Measurements from ENCODE around the gene UQCRH. TPM values are rescaled to one million over a fixed set of nuclear protein-coding genes. Genes with fewer than 3 reads are reported as not detected.
A peak's percentile ranks its signal among the peaks of the same experiment; 100 is the strongest.
"Not testable (repeated sequence)": the region's sequence is repeated elsewhere in the genome, so short reads cannot be mapped to it uniquely, and the experiment has no call there.

The UQCRH gene
- total RNA-seq, 4 donors from 2014 or later: 202 to 421 (median 359) TPM

- TF ChIP-seq CTCF (IDR thresholded peaks at IDR 0.05) (no peak), EP300 (IDR thresholded peaks at IDR 0.05) (no peak), POLR2A (IDR thresholded peaks at IDR 0.05) (no peak), POLR2AphosphoS5 (IDR thresholded peaks at IDR 0.05) (no peak)
- H3K9me3 ChIP-seq: no peaks in the 10 kb centered on the region
- no CpG with 5 or more reads among the region's 4 CpGs for WGBS, 2 donors (ENCODE audit: low coverage in 1 of 2)
- H3K4me1 ChIP-seq: peaks cover 0 to 31% (median 9%) of the 10 kb centered on the region in 3 donors
- peak overlapping the region in 1 of 4 donors; percentile 98 for H3K27ac ChIP-seq
- H3K36me3 ChIP-seq: peaks cover 0 to 60% of the 10 kb centered on the region in 2 donors
- no peak overlapping the region for H3K4me3 ChIP-seq
- H3K27me3 ChIP-seq: no peaks in the 10 kb centered on the region
- ATAC-seq: no peak
Observed at GRCh38 chr1:46343351-46343695, 39.8 kb downstream of the UQCRH start.

GRCh38 chr1:46343705-46344104 is 40.2 kb downstream of the UQCRH start:
- Histone ChIP-seq H3K9me3 (no peaks in the 10 kb centered on the region), H3K4me3 (no peak overlapping the region), H3K27ac (peak overlapping the region in 1 of 4 donors; percentile 98), H3K36me3 (peaks cover 0 to 60% of the 10 kb centered on the region in 2 donors), H3K27me3 (no peaks in the 10 kb centered on the region), H3K4me1 (peaks cover 0 to 32% (median 9%) of the 10 kb centered on the region in 3 donors)
- WGBS, 2 donors (ENCODE audit: low coverage in 1 of 2): 80 to 84% methylated on average over 1 to 3 of the region's 4 CpGs
- TF ChIP-seq POLR2AphosphoS5 (IDR thresholded peaks at IDR 0.05): no peak
- TF ChIP-seq CTCF (IDR thresholded peaks at IDR 0.05): no peak
- no peak for TF ChIP-seq EP300 (IDR thresholded peaks at IDR 0.05)
- TF ChIP-seq POLR2A (IDR thresholded peaks at IDR 0.05): no peak
- no peak for ATAC-seq

GRCh38 chr1:46344481-46344880 is 41.0 kb downstream of the UQCRH start:
- peaks cover 0 to 68% of the 10 kb centered on the region in 2 donors for H3K36me3 ChIP-seq
- no peak for ATAC-seq

GRCh38 chr1:46345281-46345680 is 41.8 kb downstream of the UQCRH start:
- no peak overlapping the region for H3K27ac ChIP-seq
- no peaks in the 10 kb centered on the region for H3K27me3 ChIP-seq
- ATAC-seq: no peak
- TF ChIP-seq CTCF (IDR thresholded peaks at IDR 0.05) (no peak), POLR2A (IDR thresholded peaks at IDR 0.05) (no peak), POLR2AphosphoS5 (IDR thresholded peaks at IDR 0.05) (no peak), EP300 (IDR thresholded peaks at IDR 0.05) (no peak)
- peaks cover 0 to 23% (median 5%) of the 10 kb centered on the region in 3 donors for H3K4me1 ChIP-seq
- H3K9me3 ChIP-seq: no peaks in the 10 kb centered on the region
- H3K4me3 ChIP-seq: no peak overlapping the region
- peaks cover 0 to 76% of the 10 kb centered on the region in 2 donors for H3K36me3 ChIP-seq

More at GRCh38 chr1:46344481-46344880, 41.0 kb downstream of the UQCRH start:
- peak overlapping the region in 1 of 4 donors; percentile 98 for H3K27ac ChIP-seq
- H3K27me3 ChIP-seq: no peaks in the 10 kb centered on the region
- peaks cover 0 to 30% (median 7%) of the 10 kb centered on the region in 3 donors for H3K4me1 ChIP-seq
- TF ChIP-seq POLR2AphosphoS5 (IDR thresholded peaks at IDR 0.05) (no peak), POLR2A (IDR thresholded peaks at IDR 0.05) (no peak), EP300 (IDR thresholded peaks at IDR 0.05) (no peak), CTCF (IDR thresholded peaks at IDR 0.05) (no peak)
- 83 to 100% methylated on average over 1 to 2 of the region's 3 CpGs for WGBS, 2 donors (ENCODE audit: low coverage in 1 of 2)
- H3K4me3 ChIP-seq: no peak overlapping the region
- H3K9me3 ChIP-seq: no peaks in the 10 kb centered on the region

- 71 to 89% methylated on average over 2 of the region's 2 CpGs for WGBS, 2 donors (ENCODE audit: low coverage in 1 of 2)
- peaks cover 0 to 92% of the 10 kb centered on the region in 2 donors for H3K36me3 ChIP-seq
Observed at GRCh38 chr1:46352363-46352762, 48.9 kb downstream of the UQCRH start.

GRCh38 chr1:46355920-46356319 is 52.4 kb downstream of the UQCRH start:
- not testable (repeated sequence) for H3K27me3 ChIP-seq, H3K4me1 ChIP-seq, H3K9me3 ChIP-seq, H3K27ac ChIP-seq, H3K4me3 ChIP-seq, ATAC-seq
- 94 to 98% methylated on average over 5 of the region's 5 CpGs for WGBS, 2 donors (ENCODE audit: low coverage in 1 of 2)
- H3K36me3 ChIP-seq: peaks cover 0 to 96% of the 10 kb centered on the region in 2 donors

More at GRCh38 chr1:46352363-46352762, 48.9 kb downstream of the UQCRH start:
- H3K4me3 ChIP-seq: no peak overlapping the region
- H3K9me3 ChIP-seq: no peaks in the 10 kb centered on the region
- peaks cover 0 to 10% (median 0%) of the 10 kb centered on the region in 3 donors for H3K4me1 ChIP-seq
- H3K27ac ChIP-seq: no peak overlapping the region
- no peaks in the 10 kb centered on the region for H3K27me3 ChIP-seq
- ATAC-seq: no peak
- TF ChIP-seq EP300 (IDR thresholded peaks at IDR 0.05) (no peak), POLR2AphosphoS5 (IDR thresholded peaks at IDR 0.05) (no peak), POLR2A (IDR thresholded peaks at IDR 0.05) (no peak), CTCF (IDR thresholded peaks at IDR 0.05) (no peak)

Data from gastroesophageal sphincter (tissue), 4 donors.